ENCODE results near the gene LACRT. TPM values are rescaled to one million over a fixed set of nuclear protein-coding genes. Genes with fewer than 3 reads are reported as not detected.

The LACRT gene
- total RNA-seq, 1 experiment from 2014 or later: not detected

- Histone ChIP-seq H3K36me3 (ENCODE audit: control insufficient read depth, insufficient read depth, low read length) (no peaks in the 10 kb centered on the region), H3K27me3 (replicated peaks; ENCODE audit: control insufficient read depth, insufficient read depth, low read length) (peaks cover 1% of the 10 kb centered on the region; the same call in 1 of the 2 replicates), H3K9me3 (peaks cover 6% of the 10 kb centered on the region; the same call in 1 of the 2 replicates), H3K4me1 (no peaks in the 10 kb centered on the region), H3K4me3 (ENCODE audit: low read depth, low read length) (no peak overlapping the region)
- Mint-ChIP-seq H3K36me3 (ENCODE audit: insufficient read depth, unreplicated experiment) (no peaks in the 10 kb centered on the region), H3K27ac (ENCODE audit: unreplicated experiment) (no peak overlapping the region), H3K27me3 (ENCODE audit: insufficient read depth, unreplicated experiment) (peaks cover 18% of the 10 kb centered on the region), H3K4me1 (ENCODE audit: low read depth, unreplicated experiment) (no peaks in the 10 kb centered on the region), H3K9me3 (ENCODE audit: unreplicated experiment) (peaks cover 9% of the 10 kb centered on the region), H3K4me3 (ENCODE audit: unreplicated experiment) (no peak overlapping the region)
- DNase-seq: no peak
- ChIA-PET CTCF (interaction anchor here (0.5 kb wide), 1 partner anchor 332 kb away, joined by 3 read pairs; no protein-coding TSS in a partner anchor), POLR2A (no interaction called here)
- intact Hi-C loops (cut with micrococcal nuclease; ENCODE audit: unreplicated experiment): no loop called here
- BruUV-seq (replicated peaks): no TSS peak
- no peak for TF ChIP-seq CTCF (IDR thresholded peaks at IDR 0.05; ENCODE audit: insufficient read depth in 1 of 2, low read depth in 1 of 2, low read length in 1 of 2, severe bottlenecking in 1 of 2, unreplicated experiment in 1 of 2)
Measured at GRCh38 chr12:54631988-54632728, 2.5 kb downstream of the LACRT start.

GRCh38 chr12:54631551-54631950, 3.1 kb downstream of the LACRT start:
- CTCF ChIA-PET: no interaction called here
- peaks cover 18% of the 10 kb centered on the region for H3K27me3 Mint-ChIP-seq (ENCODE audit: insufficient read depth, unreplicated experiment)
- no TSS peak for BruUV-seq (replicated peaks)

GRCh38 chr12:54629925-54630324, 4.8 kb downstream of the LACRT start:
- CTCF ChIA-PET: no interaction called here
- intact Hi-C loops (cut with micrococcal nuclease; ENCODE audit: unreplicated experiment): no loop called here
- H3K4me1 Mint-ChIP-seq (ENCODE audit: low read depth, unreplicated experiment): no peaks in the 10 kb centered on the region

More at GRCh38 chr12:54631551-54631950, 3.1 kb downstream of the LACRT start:
- no peak for TF ChIP-seq CTCF (IDR thresholded peaks at IDR 0.05; ENCODE audit: insufficient read depth in 1 of 2, low read depth in 1 of 2, low read length in 1 of 2, severe bottlenecking in 1 of 2, unreplicated experiment in 1 of 2)
- Mint-ChIP-seq H3K4me3 (ENCODE audit: unreplicated experiment) (no peak overlapping the region), H3K36me3 (ENCODE audit: insufficient read depth, unreplicated experiment) (no peaks in the 10 kb centered on the region), H3K4me1 (ENCODE audit: low read depth, unreplicated experiment) (no peaks in the 10 kb centered on the region), H3K9me3 (ENCODE audit: unreplicated experiment) (peaks cover 13% of the 10 kb centered on the region), H3K27ac (ENCODE audit: unreplicated experiment) (no peak overlapping the region)
- H3K4me3 ChIP-seq (ENCODE audit: low read depth, low read length): no peak overlapping the region
- DNase-seq: no peak
- H3K27me3 ChIP-seq (replicated peaks; ENCODE audit: control insufficient read depth, insufficient read depth, low read length): peaks cover 1% of the 10 kb centered on the region; the same call in 1 of the 2 replicates
- intact Hi-C loops (cut with micrococcal nuclease; ENCODE audit: unreplicated experiment): no loop called here
- H3K36me3 ChIP-seq (ENCODE audit: control insufficient read depth, insufficient read depth, low read length): no peaks in the 10 kb centered on the region
- POLR2A ChIA-PET: no interaction called here
- H3K4me1 ChIP-seq: no peaks in the 10 kb centered on the region
- peaks cover 6% of the 10 kb centered on the region; the same call in 1 of the 2 replicates for H3K9me3 ChIP-seq

More at GRCh38 chr12:54629925-54630324, 4.8 kb downstream of the LACRT start:
- Histone ChIP-seq H3K36me3 (ENCODE audit: control insufficient read depth, insufficient read depth, low read length) (no peaks in the 10 kb centered on the region), H3K9me3 (peaks cover 6% of the 10 kb centered on the region; the same call in 1 of the 2 replicates), H3K4me1 (no peaks in the 10 kb centered on the region), H3K4me3 (ENCODE audit: low read depth, low read length) (no peak overlapping the region), H3K27me3 (replicated peaks; ENCODE audit: control insufficient read depth, insufficient read depth, low read length) (peaks cover 1% of the 10 kb centered on the region; the same call in 1 of the 2 replicates)
- TF ChIP-seq CTCF (IDR thresholded peaks at IDR 0.05; ENCODE audit: insufficient read depth in 1 of 2, low read depth in 1 of 2, low read length in 1 of 2, severe bottlenecking in 1 of 2, unreplicated experiment in 1 of 2): no peak
- Mint-ChIP-seq H3K4me3 (ENCODE audit: unreplicated experiment) (no peak overlapping the region), H3K27me3 (ENCODE audit: insufficient read depth, unreplicated experiment) (peaks cover 16% of the 10 kb centered on the region), H3K36me3 (ENCODE audit: insufficient read depth, unreplicated experiment) (no peaks in the 10 kb centered on the region), H3K27ac (ENCODE audit: unreplicated experiment) (no peak overlapping the region), H3K9me3 (ENCODE audit: unreplicated experiment) (peaks cover 18% of the 10 kb centered on the region)
- POLR2A ChIA-PET: no interaction called here
- no peak for DNase-seq
- BruUV-seq (replicated peaks): no TSS peak
